GM23248 (cell line): ENCODE measurements around the gene MNAT1. TPM values are rescaled to one million over a fixed set of nuclear protein-coding genes. Genes with fewer than 3 reads are reported as not detected.

Source experiments
- DNase-seq: peaks from one replicate; pipeline ENCODE4 v3.0.0-alpha.2; 2015
- H2AFZ ChIP-seq: fragments of 200-600 bp; sonication (generic); 2 replicates; pipeline ENCODE4 v1.6.1; 2016; ENCODE audit warnings: antibody characterized with exemption
- H3F3A ChIP-seq: fragments of 200-600 bp; sonication (generic); 2 replicates; pipeline ENCODE4 v1.6.1; 2016; ENCODE audit warnings: mild to moderate bottlenecking, antibody characterized with exemption, mixed run types; ENCODE audit not compliant: insufficient read depth
- H3K27ac ChIP-seq: fragments of 200-600 bp; sonication (generic); 2 replicates; pipeline ENCODE4 v1.5.1; 2016; ENCODE audit warnings: mild to moderate bottlenecking
- H3K27me3 ChIP-seq: fragments of 200-600 bp; sonication (generic); replicated peaks from 2 replicates; pipeline ENCODE4 v1.6.1; 2016; ENCODE audit warnings: mild to moderate bottlenecking; ENCODE audit not compliant: insufficient read depth
- H3K36me3 ChIP-seq: fragments of 200-600 bp; sonication (generic); 2 replicates; pipeline ENCODE4 v1.6.1; 2016; ENCODE audit warnings: low read depth, mild to moderate bottlenecking
- H3K4me1 ChIP-seq: fragments of 200-600 bp; sonication (generic); 2 replicates; pipeline ENCODE4 v1.6.1; 2016; ENCODE audit warnings: mild to moderate bottlenecking; ENCODE audit not compliant: insufficient read depth
- H3K4me2 ChIP-seq: fragments of 200-600 bp; sonication (generic); one replicate; pipeline ENCODE4 v1.6.1; 2016; ENCODE audit warnings: mild to moderate bottlenecking; ENCODE audit not compliant: unreplicated experiment
- H3K4me3 ChIP-seq: fragments of 200-600 bp; sonication (generic); 2 replicates; pipeline ENCODE4 v1.5.1; 2016; ENCODE audit warnings: mild to moderate bottlenecking
- H3K79me2 ChIP-seq: fragments of 200-600 bp; sonication (generic); 2 replicates; pipeline ENCODE4 v1.6.1; 2016; ENCODE audit warnings: mild to moderate bottlenecking; ENCODE audit not compliant: insufficient read depth
- H3K9ac ChIP-seq: fragments of 200-600 bp; sonication (generic); 2 replicates; pipeline ENCODE4 v1.6.1; 2016; ENCODE audit warnings: mild to moderate bottlenecking
- H3K9me2 ChIP-seq: fragments of 200-600 bp; sonication (generic); 2 replicates; pipeline ENCODE4 v1.6.1; 2016; ENCODE audit warnings: mixed run types, mild to moderate bottlenecking, moderate library complexity; ENCODE audit not compliant: insufficient read depth
- H3K9me3 ChIP-seq: fragments of 200-600 bp; sonication (generic); one replicate; pipeline ENCODE4 v1.6.1; 2017; ENCODE audit warnings: low read depth
- H4K20me1 ChIP-seq: fragments of 200-600 bp; sonication (generic); 2 replicates; pipeline ENCODE4 v1.6.0; 2016; ENCODE audit not compliant: insufficient read depth
- EZH2 ChIP-seq: fragments of 200-600 bp; sonication (generic); IDR thresholded peaks from 2 replicates; pipeline ENCODE4 v1.6.1; 2018; ENCODE audit warnings: antibody characterized with exemption, mild to moderate bottlenecking; ENCODE audit not compliant: insufficient read depth, poor library complexity, severe bottlenecking
- EZH2phosphoT487 ChIP-seq: fragments of 200-600 bp; sonication (generic); IDR thresholded peaks from 2 replicates; pipeline ENCODE4 v1.6.1; 2018; ENCODE audit warnings: antibody characterized with exemption, moderate library complexity, mild to moderate bottlenecking, low read depth; ENCODE audit not compliant: insufficient read depth
- WGBS, 2 experiments: methylation state at CpG; one replicate each; pipeline ENCODE4 v1.1.6; 2015 to 2017; ENCODE audit warnings: low lambda C conversion rate in 2 of 2, low coverage in 1 of 2; ENCODE audit errors: missing lambda C conversion rate in 2 of 2; 5-methylcytosine and 5-hydroxymethylcytosine counted together
- in situ Hi-C: fragments of 300-500 bp; cut with MboI; formaldehyde crosslinking; loops from 2 replicates; pipeline ENCODE4 v1.15.0; 2020
- polyA plus RNA-seq: library from polyadenylated mRNA; unstranded; fragments of >200 nt; fragmentation: Nextera tagmentation; extraction: Ambion mirVana; gene quantifications from 2 replicates; pipeline ENCODE4 v1.2.1, GENCODE V29; 2016
- total RNA-seq: library from RNA; depleted of rRNA; stranded (reverse); fragments of >200 nt; shearing (Covaris generic); gene quantifications from 2 replicates; pipeline ENCODE4 v1.2.3, GENCODE V29; 2014; rRNA removed

The MNAT1 gene
- total RNA-seq (32.5 and 53.8 TPM in 2 replicates), polyA plus RNA-seq (39.9 and 43.8 TPM in 2 replicates)

- H3K4me3 ChIP-seq: peak within 1 kb of the TSS; percentile 99
- H3K36me3 ChIP-seq: no peaks in the 10 kb centered on the region
- H3K27me3 ChIP-seq: no peaks in the 10 kb centered on the region
- WGBS, 2 experiments: 3% methylated on average over 33 of the region's 33 CpGs
- peak; percentile 90 for DNase-seq
- in situ Hi-C loops: no loop called here
- H3K79me2 ChIP-seq: peaks cover 57% of the 10 kb centered on the region
- TF ChIP-seq EZH2 (no peak), EZH2phosphoT487 (no peak)
- H3K4me1 ChIP-seq: peaks cover 17% of the 10 kb centered on the region
- H3K4me2 ChIP-seq: peak within 1 kb of the TSS; percentile 92
- H3K9ac ChIP-seq: peak within 1 kb of the TSS; percentile 93
- no peaks in the 10 kb centered on the region for H3K9me2 ChIP-seq
- peak within 1 kb of the TSS; percentile 99 for H2AFZ ChIP-seq
- peak within 1 kb of the TSS; percentile 65 for H3K27ac ChIP-seq
- no peaks in the 10 kb centered on the region for H3K9me3 ChIP-seq
- H4K20me1 ChIP-seq: no peaks in the 10 kb centered on the region
- peaks cover 10% of the 10 kb centered on the region for H3F3A ChIP-seq
Observed at GRCh38 chr14:60734465-60735242, at the start of gene MNAT1. Gene MNAT1 (plus strand): TSS chr14:60734761. CDS start chr14:60734863, 102 bp downstream.

- TF ChIP-seq EZH2phosphoT487: no peak
- no peak for TF ChIP-seq EZH2
- Histone ChIP-seq H3K36me3 (no peaks in the 10 kb centered on the region), H2AFZ (no peak overlapping the region), H4K20me1 (no peaks in the 10 kb centered on the region), H3K27ac (no peak overlapping the region), H3K27me3 (no peaks in the 10 kb centered on the region), H3K4me3 (no peak overlapping the region), H3K9ac (no peak overlapping the region), H3F3A (no peaks in the 10 kb centered on the region), H3K79me2 (no peaks in the 10 kb centered on the region), H3K4me2 (no peak overlapping the region), H3K4me1 (no peaks in the 10 kb centered on the region), H3K9me2 (no peaks in the 10 kb centered on the region), H3K9me3 (no peaks in the 10 kb centered on the region)
- DNase-seq: no peak
- in situ Hi-C loops: no loop called here
Observed at GRCh38 chr14:60686865-60687264, 47.7 kb upstream of the MNAT1 start.

- no peak overlapping the region for H3K9ac ChIP-seq
- no peaks in the 10 kb centered on the region for H3K4me1 ChIP-seq
- H2AFZ ChIP-seq: no peak overlapping the region
- H3K9me3 ChIP-seq: no peaks in the 10 kb centered on the region
- no peaks in the 10 kb centered on the region for H3F3A ChIP-seq
- in situ Hi-C loops: no loop called here
- no peaks in the 10 kb centered on the region for H3K79me2 ChIP-seq
- TF ChIP-seq EZH2 (no peak), EZH2phosphoT487 (no peak)
- WGBS, 2 experiments: 56 to 59% methylated on average over 3 of the region's 3 CpGs
- H3K36me3 ChIP-seq: no peaks in the 10 kb centered on the region
- DNase-seq: no peak
- no peaks in the 10 kb centered on the region for H3K9me2 ChIP-seq
- H3K27me3 ChIP-seq: no peaks in the 10 kb centered on the region
- H3K4me2 ChIP-seq: no peak overlapping the region
- no peaks in the 10 kb centered on the region for H4K20me1 ChIP-seq
- no peak overlapping the region for H3K4me3 ChIP-seq
- no peak overlapping the region for H3K27ac ChIP-seq
Observed at GRCh38 chr14:60691383-60692113, 43.0 kb upstream of the MNAT1 start.

- no peaks in the 10 kb centered on the region for H4K20me1 ChIP-seq
- no peaks in the 10 kb centered on the region for H3K36me3 ChIP-seq
- TF ChIP-seq EZH2phosphoT487: no peak
- no peak for TF ChIP-seq EZH2
- H2AFZ ChIP-seq: no peak overlapping the region
- H3K9ac ChIP-seq: no peak overlapping the region
- H3K4me1 ChIP-seq: no peaks in the 10 kb centered on the region
- H3K9me2 ChIP-seq: no peaks in the 10 kb centered on the region
- H3F3A ChIP-seq: no peaks in the 10 kb centered on the region
- H3K27ac ChIP-seq: no peak overlapping the region
- no peak for DNase-seq
- in situ Hi-C loops: no loop called here
- no peak overlapping the region for H3K4me2 ChIP-seq
- no peaks in the 10 kb centered on the region for H3K79me2 ChIP-seq
- whole genome bisulfite sequencing, 2 experiments: 77 to 79% methylated on average over 4 of the region's 4 CpGs
- H3K9me3 ChIP-seq: no peaks in the 10 kb centered on the region
- no peaks in the 10 kb centered on the region for H3K27me3 ChIP-seq
- H3K4me3 ChIP-seq: no peak overlapping the region
Observed at GRCh38 chr14:60695327-60695726, 39.2 kb upstream of the MNAT1 start.
